HCT116 (cell line): ENCODE measurements around the gene ZNF215. TPM values are rescaled to one million over a fixed set of nuclear protein-coding genes. Genes with fewer than 3 reads are reported as not detected.
A peak's percentile ranks its signal among the peaks of the same experiment; 100 is the strongest.

Source experiments
- ATAC-seq: fragments of 200-7000 bp; cut with Tn5 transposase; 2 replicates; pipeline ENCODE4 v1.9.1; 2020; ENCODE audit warnings: mild to moderate bottlenecking, moderate library complexity
- BruUV-seq: library from RNA; stranded (reverse); fragments of 400-500 nt; replicated peaks from 2 replicates; lab custom pipeline; 2021; lab: Mats Ljungman, UMichigan
- CTCF ChIA-PET: fragments of 300-600 bp; sonication (Branson Sonifier 250); formaldehyde crosslinking; loops from one replicate; lab custom pipeline; 2021; ENCODE audit warnings: antibody characterized with exemption; lab: Charles Lee
- POLR2A ChIA-PET: fragments of 300-600, 350-600 bp; sonication (Branson Sonifier 250); formaldehyde crosslinking; loops from one replicate; lab custom pipeline; 2021; ENCODE audit warnings: antibody characterized with exemption; lab: Charles Lee
- RAD21 ChIA-PET, 2 experiments: fragments of 300-600 bp; sonication (Branson Sonifier 250); formaldehyde crosslinking; loops; one replicate each; lab custom pipeline; 2023; ENCODE audit warnings: low total read pairs in 2 of 2; ENCODE audit not compliant: uncharacterized antibody in 2 of 2, unreplicated experiment in 2 of 2, low non-redundant PET in 1 of 2; lab: Charles Lee
- DNase-seq: peaks from one replicate; pipeline ENCODE4 v3.0.0-alpha.2; 2010; ENCODE audit warnings: low read depth, low spot score
- H2AFZ ChIP-seq: fragments of 200-600 bp; shearing (Covaris generic), sonication (generic); 2 replicates; pipeline ENCODE4 v1.6.1; 2017; ENCODE audit warnings: low read depth, mixed run types, mixed read lengths, antibody characterized with exemption, low read length; ENCODE audit not compliant: poor library complexity, severe bottlenecking
- H3K27ac ChIP-seq: 2 replicates; pipeline ENCODE4 v1.5.1; 2012; ENCODE audit warnings: low read depth, low read length
- H3K27me3 ChIP-seq: fragments of 200-600 bp; sonication (generic); 2 replicates; pipeline ENCODE4 v1.6.1; 2016; ENCODE audit warnings: mixed run types, low read length, mixed read lengths; ENCODE audit not compliant: insufficient read depth
- H3K36me3 ChIP-seq, 2 experiments: fragments of 200-500 bp in 1 of 2; fragments of 200-600 bp in 1 of 2; sonication (Bioruptor generic) in 1 of 2; sonication (generic) in 1 of 2; 2 replicates each; pipeline versions ENCODE4 v1.5.1 to v1.6.1; 2014 to 2016; ENCODE audit warnings: low read length in 2 of 2, inconsistent platforms in 1 of 2, mixed read lengths in 1 of 2, mixed run types in 1 of 2; ENCODE audit not compliant: insufficient read depth in 2 of 2, control insufficient read depth in 1 of 2
- H3K4me1 ChIP-seq, 2 experiments: fragments of 200-600 bp in 1 of 2; sonication (generic) in 1 of 2; 2 replicates each; pipeline versions ENCODE4 v1.5.1 to v1.6.1; 2012 to 2017; ENCODE audit warnings: low read length in 2 of 2, inconsistent platforms in 1 of 2, mild to moderate bottlenecking in 1 of 2, mixed read lengths in 1 of 2, mixed run types in 1 of 2, moderate library complexity in 1 of 2; ENCODE audit not compliant: insufficient read depth in 2 of 2, control insufficient read depth in 1 of 2
- H3K4me2 ChIP-seq: fragments of 200-600 bp; sonication (generic); 2 replicates; pipeline ENCODE4 v1.6.1; 2017; ENCODE audit warnings: mixed run types, low read length, mixed read lengths
- H3K4me3 ChIP-seq, 2 experiments: fragments of 200-600 bp in 1 of 2; sonication (generic) in 1 of 2; replicated peaks in 1 of 2; 2 replicates each; pipeline ENCODE4 v1.5.1; 2011 to 2016; ENCODE audit warnings: low read length in 2 of 2, control low read depth in 1 of 2, low read depth in 1 of 2, mild to moderate bottlenecking in 1 of 2, mixed read lengths in 1 of 2, mixed run types in 1 of 2
- H3K79me2 ChIP-seq: fragments of 200-600 bp; sonication (generic); 2 replicates; pipeline ENCODE4 v1.6.1; 2017; ENCODE audit warnings: mild to moderate bottlenecking, mixed run types, low read length, moderate library complexity, mixed read lengths; ENCODE audit not compliant: insufficient read depth
- H3K9ac ChIP-seq: fragments of 200-600 bp; sonication (generic); 2 replicates; pipeline ENCODE4 v1.6.1; 2016; ENCODE audit warnings: low read length, mixed read lengths
- H3K9me2 ChIP-seq: fragments of 200-600 bp; sonication (generic), shearing (Covaris generic); 2 replicates; pipeline ENCODE4 v1.6.1; 2017; ENCODE audit warnings: mixed run types, mild to moderate bottlenecking, moderate library complexity; ENCODE audit not compliant: insufficient read depth
- H3K9me3 ChIP-seq, 2 experiments: fragments of 200-500 bp in 1 of 2; fragments of 200-600 bp in 1 of 2; sonication (Bioruptor generic) in 1 of 2; sonication (generic) in 1 of 2; 2 replicates each; pipeline ENCODE4 v1.6.1; 2014 to 2017; ENCODE audit warnings: low read length in 2 of 2, mixed read lengths in 2 of 2, inconsistent platforms in 1 of 2, low read depth in 1 of 2, mild to moderate bottlenecking in 1 of 2, mixed run types in 1 of 2, moderate library complexity in 1 of 2; ENCODE audit not compliant: control insufficient read depth in 1 of 2, insufficient read depth in 1 of 2
- H4K20me1 ChIP-seq: fragments of 200-600 bp; sonication (generic), shearing (Covaris generic); 2 replicates; pipeline ENCODE4 v1.6.1; 2017; ENCODE audit warnings: mixed run types, mild to moderate bottlenecking, moderate library complexity; ENCODE audit not compliant: insufficient read depth
- CBX3 ChIP-seq: IDR thresholded peaks from 2 replicates; pipeline ENCODE4 v1.6.1; 2012; ENCODE audit warnings: low read depth
- CTCF ChIP-seq, 3 experiments: fragments of 200-600 bp in 1 of 3; sonication (generic) in 1 of 3; IDR thresholded peaks in 2 of 3; conservative IDR thresholded peaks in 1 of 3; 2 replicates each; pipeline ENCODE4 v1.5.1; 2012 to 2017; ENCODE audit warnings: low read depth in 2 of 3, low read length in 2 of 3, antibody characterized with exemption in 1 of 3, borderline replicate concordance in 1 of 3, control low read depth in 1 of 3, mild to moderate bottlenecking in 1 of 3, mixed read lengths in 1 of 3, mixed run types in 1 of 3, moderate library complexity in 1 of 3; ENCODE audit not compliant: insufficient read depth in 1 of 3
- EZH2phosphoT487 ChIP-seq: fragments of 200-600 bp; IDR thresholded peaks from 2 replicates; pipeline ENCODE4 v1.6.1; 2018; ENCODE audit warnings: antibody characterized with exemption, borderline replicate concordance
- JUND ChIP-seq: IDR thresholded peaks from 2 replicates; pipeline ENCODE4 v1.6.1; 2012
- POLR2AphosphoS5 ChIP-seq: IDR thresholded peaks from 2 replicates; pipeline ENCODE4 v1.6.1; 2011; ENCODE audit warnings: mild to moderate bottlenecking, low read depth, low read length, moderate library complexity
- SIN3A ChIP-seq: IDR thresholded peaks from 2 replicates; pipeline ENCODE4 v1.6.1; 2012; ENCODE audit warnings: low read depth
- ZFX ChIP-seq: fragments of 450-650 bp; IDR thresholded peaks from 2 replicates; pipeline ENCODE4 v1.6.1; 2017
- intact Hi-C: fragments of 100-400 bp; cut with micrococcal nuclease; formaldehyde crosslinking; loops from 2 replicates; pipeline ENCODE4 v1.10.0; 2022
- total RNA-seq: library from RNA; stranded (reverse); gene quantifications from one replicate; pipeline ENCODE4 v1.2.1, GENCODE V29; 2021; ENCODE audit not compliant: unreplicated experiment

Gene ZNF215
- total RNA-seq, 1 experiment from 2014 or later = 9.9 TPM

- Histone ChIP-seq H3K36me3 (no peaks in the 10 kb centered on the region; a peak in 1 of 4 replicates), H3K4me1 (peaks cover 11 to 15% of the 10 kb centered on the region in 2 experiments), H3K9ac (peak overlapping the region; percentile 86), H4K20me1 (no peaks in the 10 kb centered on the region), H2AFZ (peak overlapping the region; percentile 37), H3K4me2 (peak overlapping the region; percentile 78), H3K27ac (peak overlapping the region; percentile 89), H3K27me3 (no peaks in the 10 kb centered on the region), H3K4me3 (peak overlapping the region; percentile 78 to 93), H3K9me3 (no peaks in the 10 kb centered on the region), H3K79me2 (peaks cover 48% of the 10 kb centered on the region), H3K9me2 (no peaks in the 10 kb centered on the region)
- CTCF ChIA-PET = no interaction called here
- no TSS peak for BruUV-seq
- intact Hi-C loops = no loop called here
- ATAC-seq (peak; percentile 35; the same call in 1 of the 2 replicates), DNase-seq (peak; percentile 10)
- POLR2A ChIA-PET = interaction anchor here (0.8 kb wide), 1 partner anchor 12 kb away, joined by 3 read pairs; no protein-coding TSS in a partner anchor
- RAD21 ChIA-PET = no interaction called here
- TF ChIP-seq EZH2phosphoT487 (no peak), CBX3 (no peak), ZFX (no peak), SIN3A (peak; percentile 8; the same call in 1 of the 2 replicates), JUND (no peak), CTCF (IDR thresholded peaks at IDR 0.05 in 2 of 3, conservative IDR thresholded peaks at IDR 0.05 in 1 of 3; ENCODE audit: borderline replicate concordance in 1 of 3, insufficient read depth in 1 of 3, low read depth in 2 of 3, low read length in 2 of 3) (no peak)
Measured at GRCh38 chr11:6927030-6927617, 898 bp downstream of the ZNF215 start.

- H3K9me3 ChIP-seq = no peaks in the 10 kb centered on the region
- H3K27ac ChIP-seq = no peak overlapping the region
- TF ChIP-seq POLR2AphosphoS5 = no peak
- H3K9ac ChIP-seq = no peak overlapping the region
- peaks cover 48% of the 10 kb centered on the region for H3K79me2 ChIP-seq
- peaks cover 0 to 2% of the 10 kb centered on the region in 2 experiments; a peak in 1 of 4 replicates for H3K36me3 ChIP-seq
- H3K4me2 ChIP-seq = no peak overlapping the region
- H3K27me3 ChIP-seq = no peaks in the 10 kb centered on the region
- peaks cover 11 to 15% of the 10 kb centered on the region in 2 experiments for H3K4me1 ChIP-seq
- intact Hi-C loops = no loop called here
- no peak overlapping the region for H2AFZ ChIP-seq
- RAD21 ChIA-PET = no interaction called here
- POLR2A ChIA-PET = no interaction called here
- H4K20me1 ChIP-seq = no peaks in the 10 kb centered on the region
- BruUV-seq = no TSS peak
- no peak for ATAC-seq
- DNase-seq = no peak
- CTCF ChIA-PET = no interaction called here
- no peaks in the 10 kb centered on the region for H3K9me2 ChIP-seq
- no peak overlapping the region for H3K4me3 ChIP-seq
Measured at GRCh38 chr11:6928916-6929315, 2.7 kb downstream of the ZNF215 start.
